ELF-1 (cell line): ENCODE measurements around the gene BTBD9.
A peak's percentile ranks its signal among the peaks of the same experiment; 100 is the strongest.
"Not testable (repeated sequence)": the region's sequence is repeated elsewhere in the genome, so short reads cannot be mapped to it uniquely, and the experiment has no call there.

ENCODE experiments used
- DNase-seq: peaks from one replicate; pipeline ENCODE4 v3.0.0-alpha.2; 2016; ENCODE audit warnings: low read depth, low spot score

BTBD9 gene

GRCh38 chr6:38649744-38650143 is 10.0 kb upstream of the BTBD9 start:
- no peak for DNase-seq

- DNase-seq: no peak
Observed at GRCh38 chr6:38648629-38649028, 8.9 kb upstream of the BTBD9 start.

- DNase-seq: no peak
Observed at GRCh38 chr6:38646166-38646878, 6.6 kb upstream of the BTBD9 start.

- no peak for DNase-seq
Observed at GRCh38 chr6:38644951-38645350, 5.2 kb upstream of the BTBD9 start.

- DNase-seq: no peak
Observed at GRCh38 chr6:38640216-38640909, 634 bp upstream of the BTBD9 start.

GRCh38 chr6:38638941-38639497 is 710 bp downstream of the BTBD9 start:
- no peak for DNase-seq

GRCh38 chr6:38637756-38638155 is 2.0 kb downstream of the BTBD9 start:
- DNase-seq: no peak

GRCh38 chr6:38636027-38636426 is 3.7 kb downstream of the BTBD9 start:
- DNase-seq: no peak

- no peak for DNase-seq
Observed at GRCh38 chr6:38634518-38634917, 5.2 kb downstream of the BTBD9 start.

- no peak for DNase-seq
Observed at GRCh38 chr6:38632490-38632889, 7.2 kb downstream of the BTBD9 start.

GRCh38 chr6:38631186-38631783 is 8.4 kb downstream of the BTBD9 start:
- no peak for DNase-seq

GRCh38 chr6:38625217-38625616 is 14.5 kb downstream of the BTBD9 start:
- DNase-seq: no peak

- not testable (repeated sequence) for DNase-seq
Observed at GRCh38 chr6:38619342-38619741, 20.4 kb downstream of the BTBD9 start.

- peak; percentile 32 for DNase-seq
Observed at GRCh38 chr6:38618301-38618700, 21.4 kb downstream of the BTBD9 start.

GRCh38 chr6:38617856-38618255 is 21.9 kb downstream of the BTBD9 start:
- no peak for DNase-seq

GRCh38 chr6:38612143-38612965 is 27.4 kb downstream of the BTBD9 start:
- no peak for DNase-seq

- no peak for DNase-seq
Observed at GRCh38 chr6:38610050-38610625, 29.6 kb downstream of the BTBD9 start.

- DNase-seq: no peak
Observed at GRCh38 chr6:38604700-38605099, 35.0 kb downstream of the BTBD9 start.

GRCh38 chr6:38603966-38604365 is 35.8 kb downstream of the BTBD9 start:
- DNase-seq: no peak

- DNase-seq: no peak
Observed at GRCh38 chr6:38603496-38603895, 36.2 kb downstream of the BTBD9 start.

- DNase-seq: no peak
Observed at GRCh38 chr6:38599966-38600550, 39.7 kb downstream of the BTBD9 start.
